Pulmonary artery endothelial cell (primary cell): ENCODE measurements around the gene ATP5ME. TPM values are rescaled to one million over a fixed set of nuclear protein-coding genes. Genes with fewer than 3 reads are reported as not detected.
"Not testable (repeated sequence)": the region's sequence is repeated elsewhere in the genome, so short reads cannot be mapped to it uniquely, and the experiment has no call there.

Experiments used
- DNase-seq: peaks from one replicate; pipeline ENCODE4 v3.0.0-alpha.2; 2011; ENCODE audit warnings: low read depth, low spot score
- total RNA-seq: library from RNA; depleted of rRNA; stranded (reverse); fragments of >200 nt; gene quantifications from 2 replicates; pipeline ENCODE4 v1.2.3, GENCODE V29; 2014

ATP5ME gene
- total RNA-seq: 124 and 276 TPM in 2 replicates

- DNase-seq: peak; percentile 76
Measured at GRCh38 chr4:674172-675035, at the start of gene ATP5ME, which contains the start of gene MYL5. Gene ATP5ME (minus strand): TSS chr4:674276. CDS start chr4:674247, 29 bp downstream. Gene MYL5 (plus strand): TSS chr4:674542. CDS start chr4:678027, 3,485 bp downstream.

DNA sequence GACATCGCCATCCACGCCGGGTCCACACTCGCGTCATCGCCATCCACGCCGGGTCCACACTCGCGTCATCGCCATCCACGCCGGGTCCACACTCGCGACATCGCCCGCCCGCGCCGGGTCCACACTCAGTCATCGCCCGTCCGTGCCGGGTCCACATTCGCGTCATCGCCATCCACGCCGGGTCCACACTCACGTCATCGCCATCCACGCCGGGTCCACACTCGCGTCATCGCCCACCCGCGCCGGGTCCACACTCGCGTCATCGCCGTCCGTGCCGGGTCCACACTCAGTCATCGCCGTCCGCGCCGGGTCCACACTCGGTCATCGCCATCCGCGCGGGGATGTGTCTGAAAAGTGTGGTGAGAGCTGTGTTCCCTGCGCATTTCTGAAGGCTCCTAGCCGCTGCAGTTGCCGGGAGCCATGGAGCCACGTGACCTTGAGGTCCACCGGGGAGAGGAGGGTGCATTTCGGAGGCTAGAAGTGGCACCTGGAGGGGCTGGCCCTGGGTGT lies 48.8 kb upstream of the ATP5ME start:
- DNase-seq: no peak

- DNase-seq: no peak
Measured at GRCh38 chr4:722169-722725, 48.2 kb upstream of the ATP5ME start.

- no peak for DNase-seq
Measured at GRCh38 chr4:721261-722168, 47.4 kb upstream of the ATP5ME start.

GRCh38 chr4:720111-720860 lies 46.2 kb upstream of the ATP5ME start:
- no peak for DNase-seq

DNA sequence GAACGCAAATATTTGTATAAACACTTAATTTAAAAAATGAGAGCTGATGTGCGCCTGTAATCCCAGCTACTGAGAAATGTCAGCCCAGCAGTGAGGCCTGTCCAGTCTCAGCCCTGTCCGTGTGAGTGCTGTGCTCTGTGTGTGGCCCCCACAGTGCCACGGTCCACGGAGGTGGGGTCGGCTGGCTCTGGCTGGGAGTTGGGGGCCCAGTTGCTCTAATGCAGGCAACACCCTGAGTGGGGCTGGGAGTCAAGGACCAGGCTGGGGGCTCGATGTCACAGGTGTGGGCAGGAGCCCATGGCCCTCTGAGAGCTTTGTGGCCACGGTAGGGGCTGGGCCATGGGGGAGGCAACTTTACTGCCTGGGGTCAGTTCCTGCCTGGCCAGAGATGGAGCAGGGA lies 44.4 kb upstream of the ATP5ME start:
- no peak for DNase-seq

- no peak for DNase-seq
Measured at GRCh38 chr4:717601-718320, 43.7 kb upstream of the ATP5ME start.

GRCh38 chr4:714087-714486 lies 40.0 kb upstream of the ATP5ME start:
- DNase-seq: no peak

DNA sequence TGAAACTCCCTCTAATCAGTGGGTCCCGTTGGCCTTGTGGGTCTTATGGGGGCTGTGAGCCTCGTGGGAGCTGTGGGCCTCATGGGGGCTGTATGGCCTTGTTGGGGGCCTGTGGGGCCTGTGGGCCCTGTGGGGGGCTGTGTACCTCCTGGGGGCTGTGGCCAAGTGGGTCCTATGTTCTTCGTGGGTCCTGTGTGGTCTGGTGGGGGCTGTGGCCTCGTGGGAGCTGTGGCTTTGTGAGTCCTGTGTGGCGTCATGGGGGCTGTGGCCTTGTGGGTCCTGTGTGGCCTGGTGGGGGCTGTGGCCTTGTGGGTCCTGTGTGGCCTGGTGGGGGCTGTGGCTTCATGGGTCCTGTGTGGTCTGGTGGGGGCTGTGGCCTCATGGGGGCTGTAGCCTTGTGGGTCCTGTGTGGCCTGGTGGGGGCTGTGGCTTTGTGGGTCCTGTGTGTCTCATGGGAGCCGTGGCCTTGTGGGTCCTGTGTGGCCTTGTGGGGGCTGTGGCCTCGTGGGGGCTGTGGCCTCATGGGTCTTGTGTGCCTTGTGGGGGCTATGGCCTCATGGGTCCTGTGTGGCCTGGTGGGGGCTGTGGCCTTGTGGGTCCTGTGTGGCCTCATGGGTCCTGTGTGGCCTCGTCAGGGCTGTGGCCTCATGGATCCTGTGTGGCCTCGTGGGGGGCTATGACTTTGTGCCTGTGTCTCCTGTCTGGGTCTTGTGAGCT lies 39.0 kb upstream of the ATP5ME start:
- no peak for DNase-seq

GRCh38 chr4:712093-712492 lies 38.0 kb upstream of the ATP5ME start:
- DNase-seq: no peak

DNA sequence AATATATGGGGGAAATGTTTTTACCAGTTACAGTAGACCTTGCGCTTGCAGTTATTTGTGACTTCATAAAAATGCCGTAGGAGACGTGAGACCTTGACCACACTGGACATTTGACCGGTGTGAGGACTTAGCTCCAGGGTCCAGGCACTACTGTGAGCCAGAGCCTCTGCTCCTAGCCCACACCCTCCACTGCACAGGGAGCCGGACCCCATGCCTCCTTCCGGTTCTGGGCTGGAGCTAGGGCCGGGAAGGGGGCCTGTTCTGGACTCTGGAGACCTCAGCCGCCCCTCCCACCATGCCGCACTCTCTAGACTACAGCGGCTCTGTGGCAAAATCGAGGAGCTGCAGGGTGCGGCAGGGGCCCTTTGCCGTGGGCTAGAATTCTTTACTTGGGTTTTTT lies 36.8 kb upstream of the ATP5ME start:
- DNase-seq: no peak

DNA sequence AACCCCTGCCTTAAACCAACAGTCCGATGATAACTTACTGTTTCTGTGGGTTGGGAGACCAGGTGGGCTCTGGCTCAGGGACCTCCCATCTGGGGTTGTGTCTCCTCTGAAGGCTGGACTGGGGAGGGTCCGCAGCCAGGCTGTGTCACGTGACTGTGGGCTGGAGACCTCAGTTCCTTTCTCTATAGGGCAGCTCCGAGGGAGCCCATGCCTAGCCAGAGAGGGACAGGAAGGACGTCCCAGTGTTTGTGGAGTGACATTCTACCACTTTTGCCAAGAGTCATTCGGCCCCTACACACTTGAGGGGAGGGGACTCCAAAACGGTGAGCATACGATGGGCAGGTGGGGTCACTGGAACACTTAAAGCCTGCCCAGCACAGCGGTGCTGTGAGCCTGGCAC lies 36.0 kb upstream of the ATP5ME start:
- DNase-seq: no peak

GRCh38 chr4:709348-709747 lies 35.3 kb upstream of the ATP5ME start:
- no peak for DNase-seq

GRCh38 chr4:708631-708933 lies 34.5 kb upstream of the ATP5ME start:
- DNase-seq: no peak

GRCh38 chr4:707929-708630 lies 34.0 kb upstream of the ATP5ME start:
- no peak for DNase-seq

DNA sequence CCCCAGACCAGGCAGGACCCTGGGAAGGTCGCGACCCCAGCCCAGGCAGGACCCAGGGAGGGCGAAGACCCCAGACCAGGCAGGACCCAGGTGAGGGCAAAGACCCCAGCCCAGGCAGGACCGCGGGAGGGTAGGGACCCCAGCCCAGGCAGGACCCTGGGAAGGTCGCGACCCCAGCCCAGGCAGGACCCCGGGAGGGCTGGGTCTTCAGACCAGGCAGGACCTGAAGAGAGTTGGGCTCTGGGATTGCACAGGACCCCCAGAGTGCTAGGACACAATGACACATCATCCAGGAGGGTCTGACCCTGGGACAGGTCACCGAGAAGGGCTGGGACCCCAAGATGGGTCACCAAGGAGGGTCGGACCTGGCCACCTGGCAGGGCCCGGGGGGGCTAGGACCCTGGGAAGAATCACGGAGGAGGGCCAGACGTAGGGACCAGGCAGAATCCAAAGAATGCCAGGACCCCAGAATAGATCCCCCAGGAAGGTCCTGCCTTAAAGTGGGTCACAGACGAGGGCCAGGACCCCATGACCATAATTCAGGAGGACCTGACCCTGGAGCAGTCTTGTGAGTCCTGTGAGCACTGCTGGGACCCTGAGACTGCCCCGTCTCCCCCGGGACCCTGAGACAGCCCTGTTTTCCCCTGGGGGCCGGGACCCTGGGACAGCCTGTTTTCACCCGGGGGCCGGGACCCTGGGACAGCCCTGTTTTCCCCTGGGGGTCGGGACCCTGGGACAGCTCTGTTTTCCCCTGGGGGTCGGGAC lies 32.9 kb upstream of the ATP5ME start:
- DNase-seq: no peak

DNA sequence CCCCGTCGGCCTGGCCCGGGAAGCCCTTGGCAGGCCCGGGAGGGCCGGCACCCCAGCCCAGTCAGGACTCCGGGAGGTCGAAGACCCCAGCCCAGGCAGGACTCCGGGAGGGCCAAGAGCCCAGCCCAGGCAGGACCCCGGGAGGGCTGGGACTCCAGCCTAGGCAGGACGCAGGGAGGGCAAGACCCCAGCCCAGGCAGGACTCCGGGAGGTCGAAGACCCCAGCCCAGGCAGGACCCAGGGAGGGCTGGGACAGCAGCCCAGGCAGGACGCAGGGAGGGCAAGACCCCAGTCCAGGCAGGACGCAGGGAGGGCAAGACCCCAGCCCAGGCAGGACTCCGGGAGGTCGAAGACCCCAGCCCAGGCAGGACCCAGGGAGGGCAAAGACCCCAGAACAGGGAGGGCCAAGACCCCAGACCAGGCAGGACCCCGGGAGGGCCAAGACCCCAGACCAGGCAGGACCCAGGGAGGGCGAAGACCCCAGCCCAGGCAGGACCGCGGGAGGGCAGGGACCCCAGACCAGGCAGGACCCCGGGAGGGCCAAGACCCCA lies 32.1 kb upstream of the ATP5ME start:
- DNase-seq: not testable (repeated sequence)
